HEK293 (cell line): ENCODE results near the gene EPHA6.

Source experiments
- CTCF ChIA-PET: fragments of 350-600 bp; formaldehyde crosslinking; extraction: SDS; loops from one replicate; lab custom pipeline; 2021; ENCODE audit warnings: antibody characterized with exemption; lab: Yijun Ruan, JAX
- POLR2A ChIA-PET: fragments of 300-600 bp; formaldehyde crosslinking; extraction: SDS; loops from one replicate; lab custom pipeline; 2020; ENCODE audit warnings: antibody characterized with exemption, inconsistent platforms; lab: Yijun Ruan, JAX
- H3K27ac ChIP-seq: fragments of 200-500 bp; sonication (Bioruptor generic); 2 replicates; pipeline ENCODE4 v1.5.1; 2014; ENCODE audit warnings: low read depth, low read length, control low read depth, inconsistent platforms; ENCODE audit errors: extremely low read depth
- H3K36me3 ChIP-seq, 2 experiments: fragments of 200-500 bp in 1 of 2; sonication (Bioruptor generic) in 1 of 2; 1 replicate in 1 of 2; 2 replicates in 1 of 2; pipeline ENCODE4 v1.5.1; 2014 to 2017; ENCODE audit warnings: inconsistent platforms in 2 of 2, low read length in 2 of 2; ENCODE audit not compliant: control insufficient read depth in 2 of 2, insufficient read depth in 1 of 2
- H3K4me1 ChIP-seq: fragments of 200-500 bp; sonication (Bioruptor generic); 2 replicates; pipeline ENCODE4 v1.5.1; 2014; ENCODE audit warnings: mild to moderate bottlenecking, low read length, inconsistent platforms; ENCODE audit not compliant: control insufficient read depth, insufficient read depth
- H3K4me3 ChIP-seq: 2 replicates; pipeline ENCODE4 v1.5.1; 2011; ENCODE audit warnings: low read depth, mild to moderate bottlenecking, control low read depth, low read length, moderate library complexity
- H3K9me3 ChIP-seq: fragments of 200-500 bp; sonication (Bioruptor generic); 2 replicates; pipeline ENCODE4 v1.5.1; 2014; ENCODE audit warnings: low read depth, low read length, inconsistent platforms; ENCODE audit not compliant: control insufficient read depth, insufficient read depth
- BCL11B ChIP-seq: fragments of 450-650 bp; formaldehyde crosslinking; IDR thresholded peaks from 2 replicates; pipeline ENCODE4 v1.5.1; 2016; ENCODE audit warnings: low read depth, missing biosample characterization, missing genetic modification characterization
- GLIS1 ChIP-seq: fragments of 450-650 bp; formaldehyde crosslinking; IDR thresholded peaks from 2 replicates; pipeline ENCODE4 v1.5.1; 2016; ENCODE audit warnings: missing biosample characterization, missing genetic modification characterization
- RBAK ChIP-seq: fragments of 450-650 bp; formaldehyde crosslinking; IDR thresholded peaks from 2 replicates; pipeline ENCODE4 v1.5.1; 2016; ENCODE audit warnings: missing biosample characterization, missing genetic modification characterization
- SETDB1 ChIP-seq: IDR thresholded peaks from one replicate; pipeline ENCODE4 v1.6.1; 2017; ENCODE audit warnings: mild to moderate bottlenecking, low read length, moderate library complexity, mixed read lengths; ENCODE audit not compliant: insufficient read length
- YY1 ChIP-seq: fragments of 450-650 bp; formaldehyde crosslinking; IDR thresholded peaks from 2 replicates; pipeline ENCODE4 v1.5.1; 2018; ENCODE audit warnings: missing biosample characterization, missing genetic modification characterization
- ZBTB48 ChIP-seq: fragments of 450-650 bp; formaldehyde crosslinking; IDR thresholded peaks from 2 replicates; pipeline ENCODE4 v1.5.1; 2016; ENCODE audit warnings: missing biosample characterization, missing genetic modification characterization
- ZFHX2 ChIP-seq: fragments of 450-650 bp; formaldehyde crosslinking; conservative IDR thresholded peaks from 2 replicates; pipeline ENCODE4 v1.5.1; 2016; ENCODE audit warnings: missing biosample characterization, missing genetic modification characterization
- ZFP3 ChIP-seq: fragments of 450-650 bp; formaldehyde crosslinking; IDR thresholded peaks from 2 replicates; pipeline ENCODE4 v1.5.1; 2016; ENCODE audit warnings: low read depth, missing biosample characterization, missing genetic modification characterization
- ZIC2 ChIP-seq: fragments of 450-650 bp; formaldehyde crosslinking; IDR thresholded peaks from 2 replicates; pipeline ENCODE4 v1.5.1; 2016; ENCODE audit warnings: missing biosample characterization, missing genetic modification characterization
- ZNF132 ChIP-seq: fragments of 450-650 bp; formaldehyde crosslinking; IDR thresholded peaks from 2 replicates; pipeline ENCODE4 v1.5.1; 2017; ENCODE audit warnings: missing biosample characterization, missing genetic modification characterization, borderline replicate concordance
- ZNF157 ChIP-seq: fragments of 450-650 bp; formaldehyde crosslinking; IDR thresholded peaks from 2 replicates; pipeline ENCODE4 v1.5.1; 2016; ENCODE audit warnings: missing biosample characterization, missing genetic modification characterization
- ZNF19 ChIP-seq: fragments of 450-650 bp; formaldehyde crosslinking; IDR thresholded peaks from 2 replicates; pipeline ENCODE4; 2016; ENCODE audit warnings: missing biosample characterization, missing genetic modification characterization, low read depth
- ZNF223 ChIP-seq: fragments of 450-650 bp; formaldehyde crosslinking; IDR thresholded peaks from 2 replicates; pipeline ENCODE4 v1.5.1; 2016; ENCODE audit warnings: missing biosample characterization, missing genetic modification characterization
- ZNF24 ChIP-seq: fragments of 450-650 bp; formaldehyde crosslinking; IDR thresholded peaks from 2 replicates; pipeline ENCODE4 v1.5.1; 2016; ENCODE audit warnings: missing biosample characterization, missing genetic modification characterization
- ZNF37A ChIP-seq: fragments of 450-650 bp; IDR thresholded peaks from 2 replicates; pipeline ENCODE4 v1.5.1; 2018; ENCODE audit warnings: missing biosample characterization, missing genetic modification characterization
- ZNF514 ChIP-seq: fragments of 450-650 bp; formaldehyde crosslinking; IDR thresholded peaks from 2 replicates; pipeline ENCODE4 v1.5.1; 2016; ENCODE audit warnings: missing biosample characterization, missing genetic modification characterization
- ZNF560 ChIP-seq: fragments of 450-650 bp; formaldehyde crosslinking; IDR thresholded peaks from 2 replicates; pipeline ENCODE4 v1.5.1; 2017; ENCODE audit warnings: missing biosample characterization, missing genetic modification characterization, borderline replicate concordance
- ZNF561 ChIP-seq: fragments of 450-650 bp; IDR thresholded peaks from 2 replicates; pipeline ENCODE4 v1.5.1; 2018; ENCODE audit warnings: missing biosample characterization, missing genetic modification characterization, borderline replicate concordance
- ZNF645 ChIP-seq: fragments of 450-650 bp; formaldehyde crosslinking; IDR thresholded peaks from 2 replicates; pipeline ENCODE4; 2016; ENCODE audit warnings: missing biosample characterization, missing genetic modification characterization
- ZNF664 ChIP-seq: fragments of 450-650 bp; formaldehyde crosslinking; IDR thresholded peaks from 2 replicates; pipeline ENCODE4 v1.5.1; 2016; ENCODE audit warnings: missing biosample characterization, missing genetic modification characterization
- TF ChIP-seq, protein P1 (sequence below): fragments of 450-650 bp; formaldehyde crosslinking; IDR thresholded peaks from 2 replicates; pipeline ENCODE4 v1.5.1; 2017; ENCODE audit warnings: missing biosample characterization, missing genetic modification characterization
- TF ChIP-seq, protein P2 (sequence below): fragments of 450-650 bp; formaldehyde crosslinking; IDR thresholded peaks from 2 replicates; pipeline ENCODE4 v1.5.1; 2017; ENCODE audit warnings: missing biosample characterization, missing genetic modification characterization
- TF ChIP-seq, protein P3 (sequence below): sonication (generic); formaldehyde crosslinking; IDR thresholded peaks from 2 replicates; pipeline ENCODE4 v1.8.1; 2022; ENCODE audit warnings: mild to moderate bottlenecking, moderate library complexity, missing genetic modification reagents

EPHA6 gene

GRCh38 chr3:97647441-97647982 is 833.1 kb downstream of the EPHA6 start:
- H3K27ac ChIP-seq: no peak overlapping the region
- no peaks in the 10 kb centered on the region for H3K36me3 ChIP-seq
- TF ChIP-seq ZNF157 (tag by site-specific recombination) (no peak), BCL11B (tag by site-specific recombination) (no peak), SETDB1 (no peak), ZIC2 (no peak), RBAK (tag by site-specific recombination) (no peak), YY1 (tag by site-specific recombination) (no peak), GLIS1 (no peak)
- TF ChIP-seq, protein P1, sequence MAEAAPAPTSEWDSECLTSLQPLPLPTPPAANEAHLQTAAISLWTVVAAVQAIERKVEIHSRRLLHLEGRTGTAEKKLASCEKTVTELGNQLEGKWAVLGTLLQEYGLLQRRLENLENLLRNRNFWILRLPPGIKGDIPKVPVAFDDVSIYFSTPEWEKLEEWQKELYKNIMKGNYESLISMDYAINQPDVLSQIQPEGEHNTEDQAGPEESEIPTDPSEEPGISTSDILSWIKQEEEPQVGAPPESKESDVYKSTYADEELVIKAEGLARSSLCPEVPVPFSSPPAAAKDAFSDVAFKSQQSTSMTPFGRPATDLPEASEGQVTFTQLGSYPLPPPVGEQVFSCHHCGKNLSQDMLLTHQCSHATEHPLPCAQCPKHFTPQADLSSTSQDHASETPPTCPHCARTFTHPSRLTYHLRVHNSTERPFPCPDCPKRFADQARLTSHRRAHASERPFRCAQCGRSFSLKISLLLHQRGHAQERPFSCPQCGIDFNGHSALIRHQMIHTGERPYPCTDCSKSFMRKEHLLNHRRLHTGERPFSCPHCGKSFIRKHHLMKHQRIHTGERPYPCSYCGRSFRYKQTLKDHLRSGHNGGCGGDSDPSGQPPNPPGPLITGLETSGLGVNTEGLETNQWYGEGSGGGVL (tag by site-specific recombination): no peak
- TF ChIP-seq, protein P2, sequence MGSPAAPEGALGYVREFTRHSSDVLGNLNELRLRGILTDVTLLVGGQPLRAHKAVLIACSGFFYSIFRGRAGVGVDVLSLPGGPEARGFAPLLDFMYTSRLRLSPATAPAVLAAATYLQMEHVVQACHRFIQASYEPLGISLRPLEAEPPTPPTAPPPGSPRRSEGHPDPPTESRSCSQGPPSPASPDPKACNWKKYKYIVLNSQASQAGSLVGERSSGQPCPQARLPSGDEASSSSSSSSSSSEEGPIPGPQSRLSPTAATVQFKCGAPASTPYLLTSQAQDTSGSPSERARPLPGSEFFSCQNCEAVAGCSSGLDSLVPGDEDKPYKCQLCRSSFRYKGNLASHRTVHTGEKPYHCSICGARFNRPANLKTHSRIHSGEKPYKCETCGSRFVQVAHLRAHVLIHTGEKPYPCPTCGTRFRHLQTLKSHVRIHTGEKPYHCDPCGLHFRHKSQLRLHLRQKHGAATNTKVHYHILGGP (tag by site-specific recombination): no peak
- no peaks in the 10 kb centered on the region for H3K9me3 ChIP-seq
- no peaks in the 10 kb centered on the region for H3K4me1 ChIP-seq
- no peak overlapping the region for H3K4me3 ChIP-seq
- ChIA-PET CTCF (no interaction called here), POLR2A (no interaction called here)

DNA sequence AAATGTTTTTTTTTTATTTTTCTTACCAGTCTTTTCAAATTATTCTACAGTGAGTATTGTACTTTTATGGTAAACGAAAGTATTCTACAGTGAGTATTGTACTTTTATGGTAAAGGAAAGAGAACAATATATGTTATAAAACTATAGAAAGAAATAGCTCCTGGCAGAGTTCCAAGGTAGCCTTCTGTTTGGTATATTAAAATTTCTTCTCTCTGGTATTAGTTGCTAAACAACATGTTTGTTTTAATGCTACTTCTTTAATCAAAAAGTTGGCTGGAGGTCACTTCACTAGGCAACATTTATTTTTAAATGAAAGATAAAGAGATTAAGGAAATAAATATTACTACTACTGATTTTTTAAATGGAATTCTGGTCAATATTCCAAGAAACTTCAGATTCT is 841.6 kb downstream of the EPHA6 start:
- no peak for TF ChIP-seq RBAK (tag by site-specific recombination)
- TF ChIP-seq ZNF645 (tag by site-specific recombination): no peak
- TF ChIP-seq ZBTB48 (tag by site-specific recombination): no peak
- no peak for TF ChIP-seq ZFP3 (tag by site-specific recombination)
- no peak for TF ChIP-seq ZNF37A
- no peak for TF ChIP-seq ZNF664 (tag by site-specific recombination)
- no peak for TF ChIP-seq ZNF223
- TF ChIP-seq ZNF24: no peak
- no peak for TF ChIP-seq SETDB1
- TF ChIP-seq ZNF19: no peak
- TF ChIP-seq ZNF514: no peak
- TF ChIP-seq, protein P3, sequence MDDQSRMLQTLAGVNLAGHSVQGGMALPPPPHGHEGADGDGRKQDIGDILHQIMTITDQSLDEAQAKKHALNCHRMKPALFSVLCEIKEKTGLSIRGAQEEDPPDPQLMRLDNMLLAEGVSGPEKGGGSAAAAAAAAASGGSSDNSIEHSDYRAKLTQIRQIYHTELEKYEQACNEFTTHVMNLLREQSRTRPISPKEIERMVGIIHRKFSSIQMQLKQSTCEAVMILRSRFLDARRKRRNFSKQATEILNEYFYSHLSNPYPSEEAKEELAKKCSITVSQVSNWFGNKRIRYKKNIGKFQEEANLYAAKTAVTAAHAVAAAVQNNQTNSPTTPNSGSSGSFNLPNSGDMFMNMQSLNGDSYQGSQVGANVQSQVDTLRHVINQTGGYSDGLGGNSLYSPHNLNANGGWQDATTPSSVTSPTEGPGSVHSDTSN (CRISPR knock-in tag): no peak
- no peak for TF ChIP-seq ZNF561 (tag by site-specific recombination)
- no peak for TF ChIP-seq ZFHX2 (tag by site-specific recombination)
- TF ChIP-seq ZNF560 (tag by site-specific recombination): no peak
- TF ChIP-seq ZNF132 (tag by site-specific recombination): no peak
- TF ChIP-seq, all 188 proteins: peak for 0
- Histone ChIP-seq H3K27ac (no peak overlapping the region), H3K4me3 (no peak overlapping the region), H3K4me1 (no peaks in the 10 kb centered on the region), H3K36me3 (no peaks in the 10 kb centered on the region), H3K9me3 (no peaks in the 10 kb centered on the region)
- ChIA-PET POLR2A (no interaction called here), CTCF (interaction anchor here (1.1 to 1.6 kb wide), 2 partner anchors 792 to 794 kb away, joined by 3 read pairs; no protein-coding TSS in a partner anchor)
